Stimulated activated naive CD8-positive, alpha-beta T cell treated with anti-CD3 and anti-CD28 coated beads, Interleukin-15, amount 100 ng/mL, for 72 hours (primary cell): Measurements from ENCODE around the gene TEPSIN.

Source experiments
- ATAC-seq: fragments of 150-1000 bp; cut with Tn5 transposase; 2 replicates; pipeline ENCODE4 v1.10.0; 2021; ENCODE audit warnings: mild to moderate bottlenecking, moderate library complexity
- DNase-seq, 2 donors: peaks; one replicate each; pipeline ENCODE4 v3.0.0; 2021 to 2022
- H3K27ac Mint-ChIP-seq, 2 donors: one replicate each; pipeline ENCODE4 v1.8.0; 2022; ENCODE audit warnings: mild to moderate bottlenecking in 2 of 2, mixed read lengths in 2 of 2, moderate library complexity in 2 of 2
- H3K27me3 Mint-ChIP-seq: one replicate; pipeline ENCODE4 v1.8.0; 2022; ENCODE audit warnings: mixed read lengths
- H3K4me1 Mint-ChIP-seq: one replicate; pipeline ENCODE4 v1.8.0; 2022; ENCODE audit warnings: mild to moderate bottlenecking, mixed read lengths
- H3K4me3 Mint-ChIP-seq, 2 donors: one replicate each; pipeline ENCODE4 v1.8.0; 2022; ENCODE audit warnings: mild to moderate bottlenecking in 2 of 2, mixed read lengths in 2 of 2, moderate library complexity in 1 of 2
- H3K9me3 Mint-ChIP-seq, 2 donors: one replicate each; pipeline ENCODE4 v1.8.0; 2022; ENCODE audit warnings: mixed read lengths in 2 of 2

The TEPSIN gene, protein sequence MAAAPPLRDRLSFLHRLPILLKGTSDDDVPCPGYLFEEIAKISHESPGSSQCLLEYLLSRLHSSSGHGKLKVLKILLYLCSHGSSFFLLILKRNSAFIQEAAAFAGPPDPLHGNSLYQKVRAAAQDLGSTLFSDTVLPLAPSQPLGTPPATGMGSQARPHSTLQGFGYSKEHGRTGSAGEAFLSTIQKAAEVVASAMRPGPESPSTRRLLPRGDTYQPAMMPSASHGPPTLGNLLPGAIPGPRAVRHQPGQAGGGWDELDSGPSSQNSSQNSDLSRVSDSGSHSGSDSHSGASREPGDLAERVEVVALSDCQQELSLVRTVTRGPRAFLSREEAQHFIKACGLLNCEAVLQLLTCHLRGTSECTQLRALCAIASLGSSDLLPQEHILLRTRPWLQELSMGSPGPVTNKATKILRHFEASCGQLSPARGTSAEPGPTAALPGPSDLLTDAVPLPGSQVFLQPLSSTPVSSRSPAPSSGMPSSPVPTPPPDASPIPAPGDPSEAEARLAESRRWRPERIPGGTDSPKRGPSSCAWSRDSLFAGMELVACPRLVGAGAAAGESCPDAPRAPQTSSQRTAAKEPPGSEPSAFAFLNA

DNA sequence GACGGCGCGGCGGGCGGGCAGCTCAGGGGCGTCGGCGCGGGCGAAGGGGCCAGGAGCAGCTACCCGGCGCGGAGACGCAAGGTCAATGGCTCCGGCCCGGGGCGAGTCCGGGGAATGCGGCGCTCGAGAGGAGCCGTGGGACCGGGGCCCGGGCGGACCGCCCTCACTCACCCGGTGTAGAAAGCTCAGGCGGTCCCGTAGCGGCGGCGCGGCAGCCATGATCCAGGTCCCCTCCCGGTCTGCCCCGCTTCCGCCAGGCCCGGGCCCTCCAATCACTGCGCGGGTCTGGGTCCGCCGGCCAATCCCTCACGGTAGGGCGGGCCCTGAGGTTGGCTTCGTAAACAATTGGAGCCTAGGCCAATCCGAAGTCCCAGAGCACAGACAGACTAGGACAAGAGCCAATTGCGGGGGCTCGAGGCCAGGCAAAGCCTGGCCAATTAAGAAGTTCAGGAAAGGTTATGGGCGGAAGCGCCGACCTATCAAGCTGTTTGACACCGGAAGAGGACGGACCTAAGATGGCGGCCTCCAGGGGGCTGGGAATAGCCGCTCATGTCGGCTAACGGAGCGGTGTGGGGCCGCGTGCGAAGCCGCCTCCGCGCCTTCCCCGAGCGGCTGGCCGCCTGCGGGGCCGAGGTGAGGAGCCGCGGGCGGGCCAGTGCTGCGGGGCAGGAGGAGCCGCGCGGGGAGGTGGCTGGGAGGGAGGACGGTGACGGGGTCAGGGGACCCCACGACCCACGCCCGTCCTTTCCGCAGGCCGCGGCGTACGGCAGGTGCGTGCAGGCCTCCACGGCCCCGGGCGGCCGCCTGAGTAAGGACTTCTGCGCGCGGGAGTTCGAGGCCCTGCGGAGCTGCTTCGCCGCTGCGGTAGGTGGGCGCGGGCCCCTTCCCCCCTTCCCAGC lies at the start of gene TEPSIN, which contains the start of gene NDUFAF8:
TSS of gene TEPSIN (minus strand) at position 241 of the 899 bp plus-strand sequence. CDS start at position 219, 22 bp downstream.
TSS of gene NDUFAF8 (plus strand) at position 504 of the 899 bp plus-strand sequence. CDS start at position 550, 46 bp downstream.
- Mint-ChIP-seq H3K4me3 (peak within 1 kb of the TSS; percentile 94 to 95), H3K27me3 (no peaks in the 10 kb centered on the region), H3K4me1 (peaks cover 65% of the 10 kb centered on the region), H3K9me3 (no peaks in the 10 kb centered on the region), H3K27ac (peak within 1 kb of the TSS; percentile 96 to 99)
- peak; percentile 95 to 98 for DNase-seq
- ATAC-seq = peak; percentile 97

- no peak for DNase-seq
- Mint-ChIP-seq H3K4me1 (peaks cover 59% of the 10 kb centered on the region), H3K9me3 (no peaks in the 10 kb centered on the region), H3K27me3 (no peaks in the 10 kb centered on the region), H3K4me3 (no peak overlapping the region), H3K27ac (peak overlapping the region in 1 of 2 donors; percentile 50)
- ATAC-seq = no peak
Measured at GRCh38 chr17:81287741-81288430, 49.0 kb upstream of the TEPSIN start.

DNA sequence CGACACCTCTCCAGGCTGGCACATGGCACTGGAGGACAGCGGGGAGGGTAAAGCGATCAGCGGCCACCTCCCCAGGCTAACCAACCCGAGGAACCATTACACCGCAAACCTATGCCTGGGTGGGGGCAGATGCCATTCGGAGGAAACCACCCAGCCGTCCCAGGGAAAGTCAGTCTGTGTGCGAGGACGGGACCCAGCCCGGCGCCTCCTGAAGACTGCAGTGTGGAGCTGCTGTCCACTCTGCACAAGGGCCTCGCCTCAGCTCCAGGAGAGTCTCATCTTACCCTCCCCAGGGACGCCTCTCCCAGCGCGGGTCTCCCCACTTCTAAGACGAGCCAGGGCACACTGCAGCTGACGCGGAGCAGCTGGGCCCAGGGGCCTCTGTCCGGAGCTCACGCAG lies 48.3 kb upstream of the TEPSIN start:
- peaks cover 58% of the 10 kb centered on the region for H3K4me1 Mint-ChIP-seq
- H3K4me3 Mint-ChIP-seq = peak overlapping the region in 1 of 2 donors; percentile 37
- no peaks in the 10 kb centered on the region for H3K9me3 Mint-ChIP-seq
- no peak for DNase-seq
- no peak overlapping the region for H3K27ac Mint-ChIP-seq
- ATAC-seq = no peak
- H3K27me3 Mint-ChIP-seq = no peaks in the 10 kb centered on the region

GRCh38 chr17:81286491-81287145 lies 47.8 kb upstream of the TEPSIN start:
- DNase-seq (no peak), ATAC-seq (no peak)
- Mint-ChIP-seq H3K4me3 (peak overlapping the region; percentile 87 to 93), H3K4me1 (peaks cover 56% of the 10 kb centered on the region), H3K27ac (peak overlapping the region in 1 of 2 donors; percentile 31), H3K9me3 (no peaks in the 10 kb centered on the region), H3K27me3 (no peaks in the 10 kb centered on the region)

DNA sequence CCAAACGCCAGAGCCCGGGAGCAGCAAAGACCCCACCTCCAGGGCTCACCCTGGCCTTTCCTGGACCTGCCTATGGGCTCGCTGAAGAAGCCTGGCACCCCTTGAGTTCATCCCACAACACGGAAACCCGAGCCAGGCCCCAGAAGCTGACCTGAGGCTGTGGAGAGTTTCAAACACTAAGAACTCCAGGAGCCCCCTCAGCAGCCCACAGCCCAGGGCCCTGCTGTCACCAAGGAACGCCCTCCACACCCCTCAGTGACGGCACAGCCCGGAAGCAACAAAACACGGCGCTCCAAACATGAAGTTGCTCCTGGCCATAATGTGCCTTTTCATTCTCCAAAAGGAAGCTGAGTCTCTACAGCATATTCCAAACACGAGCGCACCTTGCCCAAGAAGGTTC lies 47.0 kb upstream of the TEPSIN start:
- DNase-seq (no peak), ATAC-seq (no peak)
- Mint-ChIP-seq H3K27ac (peak overlapping the region; percentile 96 to 98), H3K4me3 (peak overlapping the region; percentile 87 to 93), H3K27me3 (no peaks in the 10 kb centered on the region), H3K4me1 (peaks cover 49% of the 10 kb centered on the region), H3K9me3 (no peaks in the 10 kb centered on the region)

DNA sequence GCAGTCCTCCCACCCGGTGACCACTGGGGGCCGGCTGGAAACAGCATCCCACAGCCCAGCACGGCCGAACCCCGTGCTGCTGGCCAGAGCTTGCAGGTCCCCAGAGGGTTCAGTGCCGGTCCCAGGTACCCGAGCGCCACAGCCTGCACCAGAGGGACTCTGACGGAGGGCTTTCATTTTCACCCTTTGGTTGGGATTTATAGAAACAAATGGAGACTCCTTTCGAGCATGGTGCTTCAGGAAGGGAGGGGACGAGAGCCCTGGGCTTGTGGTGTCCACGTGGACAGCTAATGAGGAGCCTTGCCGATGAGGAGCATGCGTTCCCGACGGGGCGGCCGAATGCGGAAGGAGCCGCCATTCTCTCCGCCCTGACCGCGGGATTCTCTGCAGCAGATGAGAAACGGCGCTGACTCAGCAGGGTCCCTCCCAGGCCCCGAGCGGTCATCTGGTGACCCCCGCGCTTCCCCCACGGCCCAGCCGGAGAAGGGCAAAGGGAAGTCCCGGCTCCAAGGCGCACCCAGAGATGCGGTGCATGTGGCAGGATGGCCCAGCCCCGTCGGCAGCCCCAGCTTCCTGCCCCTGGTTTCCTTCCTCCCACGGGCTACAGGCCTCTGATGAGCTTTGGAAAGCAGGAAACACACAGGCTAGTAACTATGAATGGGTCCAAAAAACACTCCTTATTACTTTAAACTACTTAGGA lies 46.5 kb upstream of the TEPSIN start:
- ATAC-seq = peak; percentile 90
- Mint-ChIP-seq H3K4me3 (peak overlapping the region; percentile 87 to 93), H3K4me1 (peaks cover 46% of the 10 kb centered on the region), H3K27me3 (no peaks in the 10 kb centered on the region), H3K9me3 (no peaks in the 10 kb centered on the region), H3K27ac (peak overlapping the region; percentile 96 to 98)
- peak; percentile 37 to 67 for DNase-seq

GRCh38 chr17:81282876-81283275 lies 44.0 kb upstream of the TEPSIN start:
- ATAC-seq (no peak), DNase-seq (no peak)
- Mint-ChIP-seq H3K4me3 (no peak overlapping the region), H3K27ac (no peak overlapping the region), H3K4me1 (peaks cover 40% of the 10 kb centered on the region), H3K9me3 (no peaks in the 10 kb centered on the region), H3K27me3 (no peaks in the 10 kb centered on the region)

DNA sequence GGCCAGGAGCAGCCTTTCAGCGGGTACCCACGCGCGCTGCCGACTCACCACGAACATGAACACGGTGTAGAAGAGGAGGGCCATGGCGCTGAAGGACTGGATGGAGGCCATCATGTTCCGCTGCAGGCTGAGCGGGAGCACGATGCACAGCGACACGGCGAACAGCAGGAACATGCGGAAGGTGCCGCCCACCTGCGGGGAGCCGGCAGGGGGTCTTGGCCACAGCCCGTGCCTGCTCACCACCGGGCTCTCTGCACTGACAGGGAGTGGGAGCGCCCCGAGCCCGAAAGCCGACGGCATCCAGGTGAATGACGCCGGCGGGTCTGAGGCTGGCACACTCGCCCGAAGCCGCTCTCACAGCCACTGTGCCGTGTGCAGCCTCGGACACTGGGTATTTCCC lies 43.3 kb upstream of the TEPSIN start:
- H3K9me3 Mint-ChIP-seq = no peaks in the 10 kb centered on the region
- no peak for ATAC-seq
- peaks cover 38% of the 10 kb centered on the region for H3K4me1 Mint-ChIP-seq

GRCh38 chr17:81280571-81280970 lies 41.7 kb upstream of the TEPSIN start:
- Mint-ChIP-seq H3K4me1 (peaks cover 22% of the 10 kb centered on the region), H3K27ac (no peak overlapping the region), H3K27me3 (no peaks in the 10 kb centered on the region), H3K4me3 (no peak overlapping the region), H3K9me3 (no peaks in the 10 kb centered on the region)
- ATAC-seq = no peak
- DNase-seq = no peak

More for the DNA sequence above, 43.3 kb upstream of the TEPSIN start:
- H3K4me3 Mint-ChIP-seq = no peak overlapping the region
- H3K27ac Mint-ChIP-seq = no peak overlapping the region
- no peak for DNase-seq
- no peaks in the 10 kb centered on the region for H3K27me3 Mint-ChIP-seq

- Mint-ChIP-seq H3K4me3 (no peak overlapping the region), H3K9me3 (no peaks in the 10 kb centered on the region), H3K27me3 (no peaks in the 10 kb centered on the region), H3K4me1 (peaks cover 12% of the 10 kb centered on the region), H3K27ac (no peak overlapping the region)
- DNase-seq (no peak), ATAC-seq (no peak)
Measured at GRCh38 chr17:81279278-81280275, 40.7 kb upstream of the TEPSIN start.

DNA sequence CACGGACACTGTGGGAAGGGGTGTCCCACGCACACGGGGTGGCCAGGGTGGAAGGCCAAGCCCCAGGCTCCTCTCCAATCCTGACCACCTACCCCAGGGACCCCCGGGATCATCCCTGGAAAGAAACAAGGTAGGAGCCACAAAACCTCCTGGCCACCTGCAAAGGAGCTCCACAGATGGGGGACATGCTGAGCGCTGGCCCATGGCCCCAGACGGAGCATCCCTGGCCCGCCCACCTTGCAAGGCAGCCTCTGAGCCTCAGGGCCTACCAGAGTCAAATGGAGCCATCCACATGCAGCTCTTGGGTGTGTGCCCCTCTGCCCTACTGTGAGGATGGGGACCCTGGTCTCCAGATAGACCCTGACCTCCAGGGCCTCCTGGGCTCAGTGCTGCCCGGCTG lies 40.0 kb upstream of the TEPSIN start:
- Mint-ChIP-seq H3K27ac (no peak overlapping the region), H3K27me3 (no peaks in the 10 kb centered on the region), H3K9me3 (no peaks in the 10 kb centered on the region), H3K4me1 (peaks cover 10% of the 10 kb centered on the region), H3K4me3 (no peak overlapping the region)
- no peak for ATAC-seq
- no peak for DNase-seq

GRCh38 chr17:81277946-81278693 lies 39.3 kb upstream of the TEPSIN start:
- ATAC-seq (no peak), DNase-seq (no peak)
- Mint-ChIP-seq H3K27ac (no peak overlapping the region), H3K27me3 (no peaks in the 10 kb centered on the region), H3K4me3 (no peak overlapping the region), H3K4me1 (peaks cover 10% of the 10 kb centered on the region), H3K9me3 (no peaks in the 10 kb centered on the region)

- Mint-ChIP-seq H3K4me1 (peaks cover 9% of the 10 kb centered on the region), H3K27ac (no peak overlapping the region), H3K9me3 (no peaks in the 10 kb centered on the region), H3K4me3 (no peak overlapping the region), H3K27me3 (no peaks in the 10 kb centered on the region)
- ATAC-seq = no peak
- DNase-seq = no peak
Measured at GRCh38 chr17:81277421-81277820, 38.6 kb upstream of the TEPSIN start.
